Lower lobe of right lung (tissue), 2 donors: ENCODE data around the gene NLRC3. TPM values are rescaled to one million over a fixed set of nuclear protein-coding genes. Genes with fewer than 3 reads are reported as not detected.

ENCODE experiments used
- ATAC-seq, 2 donors: fragments of 200-7000 bp; cut with Tn5 transposase; one replicate each; pipeline ENCODE4 v1.9.1; 2020 to 2022; ENCODE audit warnings: mild to moderate bottlenecking in 2 of 2, moderate library complexity in 2 of 2
- DNase-seq: peaks from one replicate; pipeline ENCODE4 v3.0.0-alpha.2; 2020
- H3K27ac ChIP-seq: fragments of 200-600 bp; one replicate; pipeline ENCODE4 v1.8.0; 2022
- H3K27me3 ChIP-seq: fragments of 200-600 bp; one replicate; pipeline ENCODE4 v1.8.0; 2022; ENCODE audit warnings: low read depth
- H3K36me3 ChIP-seq: fragments of 200-600 bp; one replicate; pipeline ENCODE4 v1.8.0; 2022; ENCODE audit warnings: mild to moderate bottlenecking
- H3K4me1 ChIP-seq: fragments of 200-600 bp; one replicate; pipeline ENCODE4 v1.8.0; 2022
- H3K4me3 ChIP-seq: fragments of 200-600 bp; one replicate; pipeline ENCODE4 v1.8.0; 2022; ENCODE audit warnings: mild to moderate bottlenecking
- H3K9me3 ChIP-seq: fragments of 200-600 bp; one replicate; pipeline ENCODE4 v1.8.0; 2022
- intact Hi-C: fragments of 100-400 bp; cut with DNase I; formaldehyde crosslinking; loops from one replicate; pipeline ENCODE4 v1.11.0; 2022
- total RNA-seq: library from RNA; stranded (reverse); fragmentation: NEBNext Ultra II Directional; extraction: Animal tissue kit (Norgen Biotek cat#: 25700); gene quantifications from one replicate; pipeline ENCODE4 v1.2.1, GENCODE V29; 2021
- TF ChIP-seq, protein P1 (sequence below): fragments of 200-600 bp; IDR thresholded peaks from one replicate; pipeline ENCODE4 v1.8.0; 2022; ENCODE audit warnings: antibody characterized with exemption, mild to moderate bottlenecking
- donor health status: DM: no; HTN: yes; CAD: no; lungs with severe emphysema.

Gene NLRC3
- total RNA-seq, 1 donor from 2014 or later: 3.9 TPM

GRCh38 chr16:3570420-3571062 is 6.7 kb downstream of the NLRC3 start:
- Histone ChIP-seq H3K36me3 (no peaks in the 10 kb centered on the region), H3K4me3 (no peak overlapping the region), H3K27ac (no peak overlapping the region), H3K9me3 (peaks cover 10% of the 10 kb centered on the region), H3K4me1 (no peaks in the 10 kb centered on the region), H3K27me3 (no peaks in the 10 kb centered on the region)
- ATAC-seq (no peak), DNase-seq (no peak)
- intact Hi-C loops: no loop called here
- TF ChIP-seq, protein P1, sequence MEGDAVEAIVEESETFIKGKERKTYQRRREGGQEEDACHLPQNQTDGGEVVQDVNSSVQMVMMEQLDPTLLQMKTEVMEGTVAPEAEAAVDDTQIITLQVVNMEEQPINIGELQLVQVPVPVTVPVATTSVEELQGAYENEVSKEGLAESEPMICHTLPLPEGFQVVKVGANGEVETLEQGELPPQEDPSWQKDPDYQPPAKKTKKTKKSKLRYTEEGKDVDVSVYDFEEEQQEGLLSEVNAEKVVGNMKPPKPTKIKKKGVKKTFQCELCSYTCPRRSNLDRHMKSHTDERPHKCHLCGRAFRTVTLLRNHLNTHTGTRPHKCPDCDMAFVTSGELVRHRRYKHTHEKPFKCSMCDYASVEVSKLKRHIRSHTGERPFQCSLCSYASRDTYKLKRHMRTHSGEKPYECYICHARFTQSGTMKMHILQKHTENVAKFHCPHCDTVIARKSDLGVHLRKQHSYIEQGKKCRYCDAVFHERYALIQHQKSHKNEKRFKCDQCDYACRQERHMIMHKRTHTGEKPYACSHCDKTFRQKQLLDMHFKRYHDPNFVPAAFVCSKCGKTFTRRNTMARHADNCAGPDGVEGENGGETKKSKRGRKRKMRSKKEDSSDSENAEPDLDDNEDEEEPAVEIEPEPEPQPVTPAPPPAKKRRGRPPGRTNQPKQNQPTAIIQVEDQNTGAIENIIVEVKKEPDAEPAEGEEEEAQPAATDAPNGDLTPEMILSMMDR: no peak

- Histone ChIP-seq H3K4me3 (no peak overlapping the region), H3K36me3 (peaks cover 4% of the 10 kb centered on the region), H3K9me3 (peaks cover 10% of the 10 kb centered on the region), H3K4me1 (no peaks in the 10 kb centered on the region), H3K27ac (no peak overlapping the region), H3K27me3 (no peaks in the 10 kb centered on the region)
- DNase-seq (no peak), ATAC-seq (no peak)
- intact Hi-C loops: no loop called here
- TF ChIP-seq, protein P1: no peak
These were observed 7.4 kb downstream of the NLRC3 start for GRCh38 chr16:3569851-3570250.

DNA sequence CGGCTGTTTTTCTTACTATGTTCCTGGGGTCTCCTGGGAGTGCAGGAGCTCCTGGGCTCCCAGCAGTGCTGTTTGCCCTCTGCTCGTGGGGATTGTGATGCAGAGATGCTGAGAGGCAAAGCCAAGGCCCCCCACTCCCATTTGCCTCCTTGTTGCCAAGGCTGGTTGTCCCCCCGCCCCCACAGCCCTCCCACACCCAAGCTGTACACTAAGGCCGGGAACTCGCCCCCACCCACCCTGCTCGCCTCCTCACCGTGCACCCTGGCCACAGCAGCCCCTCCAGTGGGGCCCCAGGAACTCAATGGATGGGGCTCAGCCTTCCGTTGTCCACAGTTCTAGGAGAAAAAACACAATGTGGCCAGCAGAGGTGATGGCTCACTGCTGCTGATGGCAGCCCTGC is 10.2 kb downstream of the NLRC3 start:
- DNase-seq (no peak), ATAC-seq (no peak)
- H3K4me1 ChIP-seq: no peaks in the 10 kb centered on the region

DNA sequence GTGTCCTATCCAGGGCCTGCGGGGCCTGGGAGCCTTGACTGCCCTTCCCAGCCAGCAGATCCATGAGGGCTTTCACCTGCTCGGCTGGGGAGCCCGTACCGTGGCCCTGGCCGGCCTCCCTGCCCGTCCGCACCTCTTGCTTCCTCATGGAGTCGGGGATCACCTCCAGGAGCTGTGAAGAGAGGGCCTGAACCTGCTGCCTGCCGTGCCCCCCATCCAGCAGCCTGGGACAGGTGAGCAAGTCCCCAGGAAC is 12.4 kb downstream of the NLRC3 start:
- Histone ChIP-seq H3K27ac (no peak overlapping the region), H3K36me3 (peaks cover 30% of the 10 kb centered on the region), H3K4me1 (no peaks in the 10 kb centered on the region), H3K4me3 (no peak overlapping the region), H3K9me3 (no peaks in the 10 kb centered on the region), H3K27me3 (no peaks in the 10 kb centered on the region)
- DNase-seq (no peak), ATAC-seq (peak in 1 of 2 donors; percentile 11)
- intact Hi-C loops: no loop called here
- TF ChIP-seq, protein P1: no peak

More for the DNA sequence above, 10.2 kb downstream of the NLRC3 start:
- H3K4me3 ChIP-seq: no peak overlapping the region
- H3K27ac ChIP-seq: no peak overlapping the region
- intact Hi-C loops: no loop called here
- H3K27me3 ChIP-seq: no peaks in the 10 kb centered on the region
- H3K36me3 ChIP-seq: peaks cover 23% of the 10 kb centered on the region
- peaks cover 10% of the 10 kb centered on the region for H3K9me3 ChIP-seq
- TF ChIP-seq, protein P1: no peak

GRCh38 chr16:3564130-3564888 is 12.9 kb downstream of the NLRC3 start:
- DNase-seq: no peak
- Histone ChIP-seq H3K9me3 (no peaks in the 10 kb centered on the region), H3K27me3 (no peaks in the 10 kb centered on the region), H3K4me3 (no peak overlapping the region), H3K36me3 (peaks cover 30% of the 10 kb centered on the region), H3K4me1 (no peaks in the 10 kb centered on the region), H3K27ac (no peak overlapping the region)
- TF ChIP-seq, protein P1: no peak
- intact Hi-C loops: no loop called here
- peak; percentile 9 to 14 for ATAC-seq
